GM21737 (cell line): ENCODE data around the gene ADAMTS17.

Experiments
- ATAC-seq: cut with Tn5 transposase; IDR thresholded peaks from one replicate; pipeline ENCODE4 v1.9.1; 2021; ENCODE audit warnings: mild to moderate bottlenecking, moderate library complexity; ENCODE audit not compliant: unreplicated experiment

Gene ADAMTS17

DNA sequence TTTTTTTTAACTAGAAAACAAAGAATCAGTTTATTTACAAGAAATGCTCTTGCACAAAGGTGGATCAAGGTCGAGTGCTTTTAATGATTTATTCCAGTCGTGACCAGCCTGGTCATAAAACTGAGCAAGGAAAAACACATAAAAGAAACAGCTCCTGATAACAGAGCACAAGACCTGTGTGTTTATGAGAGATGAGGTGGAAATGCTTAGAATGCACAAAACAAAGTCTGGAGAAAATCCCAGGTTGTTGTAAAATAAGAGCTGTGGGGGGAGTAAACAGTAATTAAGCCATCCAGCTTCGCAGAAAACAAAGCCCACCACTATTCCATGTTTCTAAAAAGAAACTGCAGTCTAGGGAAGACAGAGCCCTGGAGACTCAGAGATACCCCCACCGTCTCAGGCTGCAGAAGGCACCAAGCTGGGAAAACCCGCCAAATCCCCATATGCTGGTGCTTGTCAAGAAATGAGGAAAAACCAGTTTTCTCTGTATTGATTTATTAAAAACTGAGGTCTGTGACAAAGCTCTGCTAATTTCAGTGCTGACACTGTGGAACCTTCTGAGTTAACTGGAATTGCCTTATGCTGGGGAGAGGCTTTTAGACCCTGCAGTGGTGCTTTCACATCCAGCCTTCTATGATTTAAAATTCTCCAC lies 139.3 kb downstream of the ADAMTS17 start:
- ATAC-seq: no peak

DNA sequence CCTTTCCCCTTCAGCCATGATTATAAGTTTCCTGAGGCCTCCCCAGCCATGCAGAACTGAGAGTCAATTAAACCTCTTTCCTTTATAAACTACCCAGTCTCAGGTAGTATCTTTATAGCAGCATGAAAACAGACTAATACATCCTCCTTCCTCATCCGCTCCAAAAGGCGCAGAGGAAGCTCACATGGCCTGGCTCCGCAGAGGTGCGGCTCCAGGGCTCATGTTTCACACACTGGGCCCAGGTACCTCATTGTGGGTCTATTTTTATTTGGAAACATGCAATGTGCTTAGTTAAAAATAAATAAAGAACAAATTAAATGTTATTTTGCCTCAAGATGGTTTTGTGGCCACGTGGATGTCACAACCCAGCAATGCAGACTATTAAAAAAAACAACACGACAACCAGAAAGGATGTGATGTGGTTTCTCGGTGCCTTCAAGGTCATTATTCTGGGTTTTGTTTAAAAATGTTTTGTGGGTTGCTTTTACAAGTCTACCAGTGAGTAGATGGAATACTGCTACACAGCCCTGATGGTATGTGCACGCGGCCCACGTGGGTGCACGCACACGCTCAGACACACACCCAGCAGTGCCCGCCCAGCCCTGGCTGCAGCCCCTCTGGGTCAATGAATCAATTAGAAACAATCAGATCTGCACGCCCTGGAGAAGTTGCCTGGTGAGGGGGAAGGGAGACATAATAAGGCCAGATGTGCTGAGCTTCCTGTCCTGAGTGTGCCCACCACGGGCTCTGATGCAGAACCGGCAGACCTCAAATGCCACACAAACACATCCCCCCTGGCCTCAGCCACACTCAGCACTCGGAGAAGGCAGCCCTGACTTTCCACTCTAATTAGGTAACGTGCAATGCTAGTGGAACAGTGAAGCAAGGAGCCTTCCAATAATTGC lies 140.1 kb downstream of the ADAMTS17 start:
- ATAC-seq: no peak

DNA sequence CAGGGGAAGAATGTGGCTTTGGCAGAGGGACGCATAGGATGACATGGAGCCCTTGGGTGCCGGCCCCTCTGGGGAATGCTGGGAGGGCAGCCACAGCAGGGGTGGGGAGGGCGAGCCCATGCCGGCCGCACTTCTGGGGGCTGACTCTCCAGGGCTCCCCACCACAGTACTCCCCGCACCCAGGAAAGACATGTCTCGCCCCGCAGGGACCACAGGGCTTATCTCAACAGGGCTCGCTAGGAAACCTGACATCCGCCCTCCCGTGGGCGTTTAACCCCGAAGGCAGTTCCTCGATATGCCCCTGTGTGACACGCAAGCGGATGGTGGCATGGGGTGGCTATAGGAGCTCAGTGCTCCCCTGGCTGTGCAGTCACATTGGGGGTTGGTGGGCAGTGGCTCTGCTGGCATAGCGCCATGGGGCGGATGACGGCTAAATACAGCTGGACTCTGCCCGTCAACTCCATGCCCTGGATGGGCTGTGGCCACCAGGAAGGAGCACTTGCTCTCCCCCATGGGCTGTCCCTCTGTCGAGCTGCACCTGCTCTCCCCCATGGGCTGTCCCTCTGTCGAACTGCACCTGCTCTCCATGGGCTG lies 141.4 kb downstream of the ADAMTS17 start:
- ATAC-seq: no peak

DNA sequence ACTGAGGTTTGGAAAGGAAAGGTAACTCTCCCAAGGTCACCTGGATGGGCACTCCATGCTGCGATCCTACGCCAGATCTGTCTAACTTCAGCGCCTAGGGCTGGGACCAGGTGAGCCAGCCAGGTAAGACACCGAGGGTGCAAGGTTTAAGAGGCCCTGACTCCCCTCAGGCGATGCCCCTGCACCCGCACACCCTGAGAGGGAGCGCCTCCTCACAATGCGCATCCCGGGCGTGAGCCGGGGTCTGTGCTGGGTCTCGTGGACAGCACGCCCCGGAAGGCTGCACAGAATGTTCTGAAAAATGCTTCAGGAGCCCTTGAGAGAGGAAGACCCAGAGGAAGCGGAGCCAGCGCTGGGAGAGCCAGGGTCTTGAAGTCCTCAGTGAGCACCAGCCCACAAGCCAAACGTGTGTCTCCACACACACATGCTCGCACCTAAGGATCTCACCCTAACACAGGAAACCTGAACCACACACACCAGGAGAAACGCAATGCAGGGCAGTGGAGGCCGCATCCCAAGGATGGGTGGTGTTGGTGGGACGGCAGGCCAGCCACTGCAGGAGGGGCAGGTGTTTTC lies 142.0 kb downstream of the ADAMTS17 start:
- no peak for ATAC-seq

DNA sequence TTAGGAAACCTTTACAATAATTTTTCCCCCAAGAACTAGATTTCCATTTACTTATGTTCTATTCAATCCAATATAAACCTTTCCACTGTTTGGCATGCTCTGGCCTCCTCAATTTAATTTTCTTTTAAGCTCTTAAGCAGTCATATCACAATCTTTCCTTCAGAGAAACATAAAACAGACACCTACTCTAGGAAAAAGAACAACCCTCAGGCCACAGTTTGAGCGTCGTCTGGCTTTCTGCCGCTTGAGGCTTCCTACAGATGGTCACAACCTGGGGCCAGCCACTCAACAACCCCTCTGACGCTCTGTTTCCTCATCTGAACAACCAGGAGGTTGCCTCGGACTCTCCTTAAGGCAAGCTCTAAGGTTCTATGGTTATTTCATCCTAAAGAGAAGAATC lies 143.3 kb downstream of the ADAMTS17 start:
- no peak for ATAC-seq

DNA sequence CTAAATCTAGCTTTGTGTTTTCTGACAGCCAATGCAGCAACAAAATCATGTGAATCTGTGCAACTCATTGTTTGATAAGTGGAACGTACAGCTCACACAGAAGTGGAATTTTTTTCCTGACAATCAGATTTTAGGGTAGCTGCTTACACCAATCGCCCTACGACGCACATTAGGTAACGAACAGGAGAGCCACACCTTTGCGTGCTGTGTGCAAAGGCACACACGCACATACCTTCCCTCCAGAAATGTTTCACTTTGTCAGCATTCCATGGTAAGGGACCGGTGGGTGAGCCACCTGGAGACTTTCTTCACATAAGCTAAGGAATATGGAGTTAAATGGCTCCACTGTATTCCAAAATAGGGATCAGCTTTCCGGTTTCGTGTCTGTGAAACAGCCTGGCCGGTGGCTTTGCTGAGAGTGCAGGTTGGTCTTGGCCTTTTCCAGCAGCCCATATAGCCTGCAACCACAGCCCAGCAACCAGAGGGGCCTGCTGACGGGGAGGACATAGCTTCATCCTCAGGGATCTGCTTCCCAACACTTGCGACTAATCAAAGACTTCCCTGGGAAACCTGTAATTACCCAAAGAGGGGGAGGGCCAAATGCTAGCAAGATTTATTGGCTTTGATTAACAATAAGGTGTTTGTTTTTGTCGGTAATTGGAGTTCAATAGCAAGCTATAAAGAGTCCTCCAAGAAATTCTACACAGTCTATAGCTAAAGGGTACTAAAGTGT lies 145.3 kb downstream of the ADAMTS17 start:
- no peak for ATAC-seq

DNA sequence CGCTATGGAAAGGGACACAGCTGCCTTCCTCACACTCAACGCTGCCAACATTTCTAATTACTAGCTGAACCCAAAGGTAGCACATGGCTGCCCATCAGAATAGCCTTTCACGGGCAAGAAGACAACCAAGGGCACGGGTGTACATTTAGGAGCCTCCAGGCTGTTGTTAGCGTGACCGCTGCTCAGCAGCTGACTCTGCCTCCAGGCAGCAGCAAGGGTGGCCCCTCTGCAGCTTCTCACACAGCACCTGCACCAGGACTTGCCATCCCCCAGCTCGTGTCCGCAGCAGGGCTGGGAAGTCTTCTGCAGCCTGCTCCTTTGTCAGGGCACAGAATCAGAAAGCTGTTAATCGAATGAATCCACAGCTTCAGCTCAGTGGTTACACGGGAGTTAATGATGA lies 146.8 kb downstream of the ADAMTS17 start:
- ATAC-seq: no peak

DNA sequence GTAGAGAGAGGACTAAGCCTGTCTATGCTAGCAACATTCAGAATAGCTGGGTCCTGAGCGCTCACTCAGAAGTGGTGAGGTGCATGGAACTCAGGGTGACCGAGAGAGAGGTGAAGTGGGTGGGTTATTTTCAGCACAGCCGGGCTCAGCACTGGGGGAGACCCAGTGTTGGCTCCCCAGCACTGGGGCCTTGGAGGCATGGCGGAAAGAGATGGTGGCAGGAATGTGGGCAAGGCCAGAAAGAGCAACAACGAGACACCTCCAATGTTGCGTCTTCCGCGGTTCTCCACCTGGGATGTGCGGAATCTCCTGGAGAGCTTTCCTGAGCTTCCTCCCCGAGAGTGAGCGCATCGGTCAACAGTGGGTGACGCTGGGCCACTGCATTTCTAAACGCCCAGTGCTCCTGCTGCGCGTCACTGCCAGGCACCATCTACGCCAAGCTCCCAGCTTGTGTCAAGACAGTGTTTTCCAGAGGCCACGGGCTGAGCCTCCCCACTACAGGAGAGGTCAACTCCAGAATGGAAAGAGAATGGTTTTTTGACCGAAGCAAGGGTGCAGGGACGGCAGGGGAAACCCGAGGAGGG lies 148.4 kb downstream of the ADAMTS17 start:
- ATAC-seq: no peak

DNA sequence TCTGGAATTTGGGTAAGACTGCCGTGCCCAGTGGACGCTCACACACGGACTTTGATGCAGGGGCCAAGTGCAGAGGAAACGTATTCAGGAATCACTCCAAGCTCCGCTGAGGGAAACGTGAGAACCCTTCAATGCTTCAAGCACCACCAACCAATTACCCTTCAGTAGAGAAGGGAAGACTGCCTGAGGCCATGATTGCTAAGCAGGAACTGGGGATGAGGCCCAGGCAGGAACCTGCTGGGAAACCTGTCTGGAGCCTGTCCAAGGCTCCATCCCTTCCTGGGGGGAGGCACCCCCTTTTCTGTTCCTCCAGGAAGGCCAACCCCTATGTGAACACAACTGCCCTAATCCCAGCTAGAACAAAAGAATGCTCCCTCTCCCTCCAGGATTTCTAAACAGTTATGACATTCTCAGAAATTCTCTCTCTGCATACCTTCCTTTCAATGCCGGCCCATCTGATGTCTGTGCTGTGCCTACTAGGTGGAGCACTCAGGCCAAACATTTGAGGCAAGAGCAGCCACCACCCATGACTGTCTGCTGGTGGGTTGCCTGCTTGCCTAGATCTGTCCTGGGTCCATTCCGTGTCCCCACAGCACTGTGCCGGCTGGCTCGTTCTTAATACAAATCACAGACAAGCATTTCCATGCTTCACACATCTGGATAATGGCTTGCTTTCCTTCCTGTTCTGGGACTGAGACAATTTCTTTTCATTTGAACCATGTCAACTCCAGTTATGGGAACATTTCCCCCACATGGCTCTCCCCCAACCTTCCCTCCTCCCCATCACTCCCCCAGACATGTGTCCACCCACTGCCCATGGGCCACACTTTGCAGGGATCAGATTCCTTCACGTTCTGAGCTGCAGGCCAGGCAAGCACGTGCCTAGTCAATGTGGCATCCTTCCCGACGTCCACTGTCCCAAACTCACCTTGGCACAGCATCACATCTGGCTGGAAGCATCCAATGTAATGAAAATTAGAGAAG lies 149.4 kb downstream of the ADAMTS17 start:
- ATAC-seq: no peak

DNA sequence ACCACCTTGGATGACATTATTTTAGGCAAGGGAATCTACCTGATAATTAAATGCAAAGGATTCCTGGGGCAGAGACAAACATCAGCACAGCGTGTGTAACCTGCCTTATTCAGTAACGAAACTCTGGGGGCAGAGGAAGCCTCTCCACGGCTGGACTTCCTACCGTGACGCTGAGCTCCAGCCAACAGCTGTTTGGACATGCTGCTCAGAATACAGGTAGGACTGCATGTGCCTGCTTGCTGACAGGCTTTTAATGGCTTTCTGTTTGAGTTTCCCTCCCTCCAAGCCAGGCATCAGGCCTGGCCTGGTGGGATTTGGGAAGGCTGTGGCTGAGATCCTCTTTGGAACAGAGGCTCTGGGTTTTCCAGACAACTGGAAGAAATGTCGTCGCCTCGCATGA lies 150.6 kb downstream of the ADAMTS17 start:
- ATAC-seq: peak; percentile 87

DNA sequence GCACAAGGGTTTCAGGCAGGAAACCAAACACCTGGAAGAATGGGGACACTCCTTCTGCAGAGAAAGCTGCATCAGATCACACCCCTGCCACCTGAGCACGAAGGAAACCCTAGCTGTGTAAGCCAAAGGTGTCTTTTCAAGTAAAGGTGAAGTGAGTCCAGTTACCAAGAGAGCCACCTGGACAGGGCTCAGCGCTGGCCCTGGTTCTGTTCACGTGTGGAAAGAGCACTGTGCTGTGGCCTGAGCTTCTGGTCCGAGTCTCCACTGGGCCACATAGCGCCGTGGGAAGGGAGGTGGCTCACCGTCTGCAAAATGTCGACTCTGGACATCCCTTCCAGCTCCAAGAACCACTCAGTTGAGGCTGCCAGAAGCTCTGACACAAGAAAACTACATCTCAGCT lies 151.1 kb downstream of the ADAMTS17 start:
- ATAC-seq: no peak

DNA sequence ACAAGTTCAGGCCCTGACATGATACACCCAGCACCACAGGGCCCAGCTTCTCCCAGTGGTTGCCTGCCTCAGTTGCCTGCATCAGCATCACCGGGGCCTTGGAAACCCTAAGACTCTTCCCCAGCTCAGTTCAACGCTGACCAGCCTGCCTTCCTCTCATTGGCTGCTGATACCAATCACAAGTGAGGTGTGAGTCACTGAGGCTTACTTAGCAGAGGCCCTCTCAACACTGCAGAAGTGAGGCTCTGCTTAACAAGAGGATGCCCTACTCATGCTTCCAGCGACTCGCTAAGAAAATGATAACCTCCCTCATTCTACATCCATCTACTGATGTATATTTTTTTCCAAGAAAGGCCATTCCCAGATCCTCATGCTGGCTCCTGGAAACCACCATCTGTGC lies 151.9 kb downstream of the ADAMTS17 start:
- ATAC-seq: no peak

DNA sequence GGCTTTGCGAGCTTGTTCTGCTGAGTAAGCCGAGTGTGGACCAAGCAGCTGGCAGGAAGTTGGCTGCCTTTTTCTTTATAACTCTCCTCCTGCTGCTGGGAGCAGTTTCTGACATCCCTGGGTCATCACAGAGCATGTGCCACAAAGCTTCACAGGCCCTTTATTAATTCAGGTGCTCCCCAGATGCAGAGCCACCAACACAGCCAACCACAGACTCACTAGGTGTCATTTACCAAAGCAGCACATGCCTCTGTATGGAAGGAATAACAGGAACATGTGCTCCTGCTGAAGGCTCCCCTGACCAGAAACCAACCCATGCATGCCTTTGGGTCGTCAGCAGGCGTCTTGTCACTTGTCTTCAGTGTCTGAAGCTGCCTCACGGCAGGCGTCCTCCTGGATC lies 152.5 kb downstream of the ADAMTS17 start:
- no peak for ATAC-seq

DNA sequence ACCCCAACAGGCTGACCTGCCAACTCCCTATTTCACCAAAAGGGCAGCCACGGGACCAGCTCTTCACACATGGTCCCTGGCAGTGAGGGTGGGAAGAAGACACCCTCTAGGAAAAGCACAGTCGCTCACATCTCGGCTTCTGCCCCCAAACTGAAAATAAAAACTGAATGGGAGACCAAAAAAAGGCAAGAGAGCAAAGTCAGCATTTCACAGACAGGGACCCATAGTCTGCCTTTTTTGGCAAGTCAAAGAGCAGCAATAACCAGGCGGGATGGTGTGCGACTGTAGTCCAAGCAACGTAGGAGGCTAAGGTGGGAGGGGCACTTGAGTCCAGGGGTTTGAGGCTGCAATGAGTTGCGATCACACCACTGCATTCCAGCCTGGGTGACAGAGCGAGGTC lies 154.1 kb downstream of the ADAMTS17 start:
- ATAC-seq: no peak

DNA sequence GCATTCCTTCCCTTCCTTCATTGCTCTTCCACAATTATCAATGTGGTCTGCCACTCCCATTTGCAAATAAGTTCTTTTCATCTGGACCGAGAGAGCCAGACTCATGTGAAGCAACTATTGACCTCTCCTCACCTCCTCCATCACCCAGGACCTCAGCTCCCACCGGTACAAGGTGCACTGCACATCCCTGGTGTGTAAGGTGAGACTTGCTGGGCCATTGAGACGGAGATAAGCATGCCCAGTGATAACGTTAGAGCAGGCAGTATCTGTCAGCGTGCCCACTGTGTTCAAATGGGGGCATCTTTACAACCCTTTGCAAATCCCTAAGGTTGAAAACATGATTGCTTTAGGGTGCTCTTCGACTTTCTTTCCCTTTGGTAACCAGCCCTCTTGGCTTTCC lies 154.8 kb downstream of the ADAMTS17 start:
- no peak for ATAC-seq

DNA sequence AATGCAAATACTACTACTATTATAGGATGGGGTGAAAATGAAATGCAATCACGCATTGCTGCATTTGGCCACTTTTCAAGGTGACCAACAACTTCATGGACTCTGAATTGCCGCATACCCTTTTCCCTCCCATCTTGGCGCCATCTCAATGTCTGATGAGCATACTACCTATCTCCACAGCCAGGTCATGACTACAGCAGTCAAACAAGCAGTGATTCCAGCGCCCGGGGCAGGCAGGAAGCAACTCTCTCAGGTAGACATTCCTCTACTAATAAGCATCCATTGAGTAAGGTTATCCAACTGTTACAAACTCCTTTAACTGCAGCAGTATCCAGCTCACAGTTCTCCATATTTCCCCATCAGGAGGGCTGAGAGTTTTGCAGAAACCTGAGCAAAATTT lies 155.4 kb downstream of the ADAMTS17 start:
- no peak for ATAC-seq

DNA sequence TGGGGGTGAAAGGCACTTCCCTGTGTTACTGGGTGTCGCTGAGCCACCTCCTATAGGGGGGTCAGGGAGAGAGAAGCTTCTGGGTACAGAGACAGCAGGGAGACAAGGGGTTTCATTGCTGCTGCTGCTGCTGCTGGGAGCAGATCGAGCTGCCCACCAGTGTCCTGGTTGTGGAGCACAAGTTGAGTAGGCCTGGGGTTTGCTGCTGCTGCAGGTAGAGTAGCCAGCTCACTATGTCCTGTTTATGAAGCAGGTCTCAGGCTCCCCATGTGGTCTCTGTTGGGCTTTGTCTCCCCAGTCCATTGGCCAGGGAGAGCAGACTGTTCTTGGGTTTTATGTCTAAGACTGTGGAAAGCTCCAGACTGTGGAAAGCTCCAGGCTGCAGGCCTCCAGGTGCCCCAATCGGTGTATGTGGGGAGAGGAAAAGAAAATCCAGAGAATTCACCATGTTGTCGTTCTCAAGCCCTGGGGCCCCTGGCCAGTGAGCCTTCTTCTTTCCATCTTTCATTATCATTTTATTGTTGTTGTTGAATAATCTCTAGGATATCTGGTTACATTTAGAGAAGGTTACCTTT lies 157.8 kb downstream of the ADAMTS17 start:
- no peak for ATAC-seq

DNA sequence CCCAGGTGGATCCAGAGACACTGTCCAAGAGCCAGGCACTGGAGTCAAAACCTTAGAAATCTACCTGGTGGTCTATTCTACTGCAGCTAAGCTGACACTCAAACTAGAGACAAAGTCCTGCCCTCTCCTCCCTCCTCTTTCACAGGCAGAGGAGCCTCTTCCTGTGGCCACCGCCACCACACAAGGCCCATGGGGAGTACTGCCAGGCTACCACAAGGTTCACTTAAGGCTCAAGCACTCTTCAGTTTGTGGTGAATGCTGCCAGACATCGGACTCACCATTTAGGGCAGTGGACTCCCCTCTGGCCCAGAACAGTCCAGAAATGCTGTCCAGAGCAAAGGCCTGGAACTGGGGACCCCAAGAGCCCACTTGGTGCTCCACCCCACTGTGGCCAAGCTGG lies 160.9 kb downstream of the ADAMTS17 start:
- no peak for ATAC-seq
